Neutrophil (primary cell): ENCODE results near the gene ENOX1.

Experiments
- H3K27ac ChIP-seq: fragments of 200-600 bp; sonication (generic); 2 replicates; pipeline ENCODE4 v1.5.1; 2016; ENCODE audit warnings: mild to moderate bottlenecking, moderate library complexity
- H3K27me3 ChIP-seq: fragments of 200-600 bp; sonication (generic); 2 replicates; pipeline ENCODE4 v1.6.0; 2016; ENCODE audit warnings: mild to moderate bottlenecking
- H3K36me3 ChIP-seq: fragments of 200-600 bp; sonication (generic); 2 replicates; pipeline ENCODE4 v1.5.1; 2017
- H3K4me1 ChIP-seq, 2 experiments: fragments of 200-600 bp in 1 of 2; sonication (generic) in 1 of 2; 1 replicate in 1 of 2; 2 replicates in 1 of 2; pipeline versions ENCODE4 v1.5.1 to v1.6.1; 2013 to 2016; ENCODE audit warnings: low read depth in 1 of 2, low read length in 1 of 2, mild to moderate bottlenecking in 1 of 2, moderate library complexity in 1 of 2; ENCODE audit not compliant: control insufficient read depth in 1 of 2, insufficient read depth in 1 of 2
- H3K4me3 ChIP-seq, 2 experiments: fragments of 200-600 bp in 1 of 2; sonication (generic) in 1 of 2; 1 replicate in 1 of 2; 2 replicates in 1 of 2; pipeline ENCODE4 v1.5.1; 2013 to 2016; ENCODE audit warnings: low read depth in 1 of 2, low read length in 1 of 2, mild to moderate bottlenecking in 1 of 2, moderate library complexity in 1 of 2
- H3K9me3 ChIP-seq: fragments of 200-600 bp; sonication (generic); 2 replicates; pipeline ENCODE4 v1.5.1; 2016
- TF ChIP-seq, protein P1 (sequence below): fragments of 200-600 bp; sonication (generic); IDR thresholded peaks from 2 replicates; pipeline ENCODE4 v1.5.1; 2016; ENCODE audit warnings: antibody characterized with exemption

ENOX1 gene

DNA sequence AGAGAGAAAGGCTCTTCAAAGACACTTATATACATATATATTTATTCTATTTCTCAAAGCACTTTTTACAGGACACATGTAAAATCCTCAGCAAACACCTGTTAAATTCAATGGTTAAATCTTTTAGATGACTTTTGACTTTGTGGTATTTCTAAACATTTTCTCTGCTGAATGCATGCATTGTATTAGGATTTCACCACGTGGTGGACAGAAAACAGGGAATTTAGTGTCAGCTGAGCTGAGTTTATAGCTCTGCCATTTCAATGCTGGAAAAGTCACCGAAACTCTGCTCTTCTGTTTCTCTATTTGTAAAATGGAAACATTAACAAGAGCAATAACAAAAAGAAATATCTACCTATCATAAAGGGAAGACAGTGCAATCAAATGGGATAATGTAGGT lies 375.6 kb downstream of the ENOX1 start:
- Histone ChIP-seq H3K27ac (no peak overlapping the region), H3K4me3 (no peak overlapping the region), H3K27me3 (no peaks in the 10 kb centered on the region), H3K4me1 (no peaks in the 10 kb centered on the region), H3K9me3 (no peaks in the 10 kb centered on the region), H3K36me3 (no peaks in the 10 kb centered on the region)
- TF ChIP-seq, protein P1, sequence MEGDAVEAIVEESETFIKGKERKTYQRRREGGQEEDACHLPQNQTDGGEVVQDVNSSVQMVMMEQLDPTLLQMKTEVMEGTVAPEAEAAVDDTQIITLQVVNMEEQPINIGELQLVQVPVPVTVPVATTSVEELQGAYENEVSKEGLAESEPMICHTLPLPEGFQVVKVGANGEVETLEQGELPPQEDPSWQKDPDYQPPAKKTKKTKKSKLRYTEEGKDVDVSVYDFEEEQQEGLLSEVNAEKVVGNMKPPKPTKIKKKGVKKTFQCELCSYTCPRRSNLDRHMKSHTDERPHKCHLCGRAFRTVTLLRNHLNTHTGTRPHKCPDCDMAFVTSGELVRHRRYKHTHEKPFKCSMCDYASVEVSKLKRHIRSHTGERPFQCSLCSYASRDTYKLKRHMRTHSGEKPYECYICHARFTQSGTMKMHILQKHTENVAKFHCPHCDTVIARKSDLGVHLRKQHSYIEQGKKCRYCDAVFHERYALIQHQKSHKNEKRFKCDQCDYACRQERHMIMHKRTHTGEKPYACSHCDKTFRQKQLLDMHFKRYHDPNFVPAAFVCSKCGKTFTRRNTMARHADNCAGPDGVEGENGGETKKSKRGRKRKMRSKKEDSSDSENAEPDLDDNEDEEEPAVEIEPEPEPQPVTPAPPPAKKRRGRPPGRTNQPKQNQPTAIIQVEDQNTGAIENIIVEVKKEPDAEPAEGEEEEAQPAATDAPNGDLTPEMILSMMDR = no peak

DNA sequence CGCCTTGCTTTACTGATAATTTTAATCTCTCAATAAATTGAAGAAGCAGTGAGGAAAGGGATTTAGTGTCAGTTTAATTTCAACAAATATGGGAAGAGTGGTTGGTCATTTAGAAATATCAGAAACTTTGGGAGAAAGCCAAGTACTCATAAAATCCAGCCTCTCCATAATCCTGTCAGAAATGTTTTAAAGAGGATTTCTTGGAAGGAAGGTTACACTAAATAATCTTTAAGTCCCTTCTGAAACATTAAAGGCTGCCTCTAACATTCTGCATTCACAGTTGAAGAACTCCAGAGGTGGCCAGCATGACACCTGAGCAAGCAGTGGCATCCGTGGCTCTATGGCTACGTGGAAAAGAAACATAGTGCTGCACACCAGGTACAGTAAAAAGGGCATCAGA lies 378.5 kb downstream of the ENOX1 start:
- H3K36me3 ChIP-seq = no peaks in the 10 kb centered on the region
- no peaks in the 10 kb centered on the region for H3K27me3 ChIP-seq
- no peak overlapping the region for H3K4me3 ChIP-seq
- H3K9me3 ChIP-seq = no peaks in the 10 kb centered on the region
- no peak overlapping the region for H3K27ac ChIP-seq
- no peaks in the 10 kb centered on the region for H3K4me1 ChIP-seq
- TF ChIP-seq, protein P1 = no peak

DNA sequence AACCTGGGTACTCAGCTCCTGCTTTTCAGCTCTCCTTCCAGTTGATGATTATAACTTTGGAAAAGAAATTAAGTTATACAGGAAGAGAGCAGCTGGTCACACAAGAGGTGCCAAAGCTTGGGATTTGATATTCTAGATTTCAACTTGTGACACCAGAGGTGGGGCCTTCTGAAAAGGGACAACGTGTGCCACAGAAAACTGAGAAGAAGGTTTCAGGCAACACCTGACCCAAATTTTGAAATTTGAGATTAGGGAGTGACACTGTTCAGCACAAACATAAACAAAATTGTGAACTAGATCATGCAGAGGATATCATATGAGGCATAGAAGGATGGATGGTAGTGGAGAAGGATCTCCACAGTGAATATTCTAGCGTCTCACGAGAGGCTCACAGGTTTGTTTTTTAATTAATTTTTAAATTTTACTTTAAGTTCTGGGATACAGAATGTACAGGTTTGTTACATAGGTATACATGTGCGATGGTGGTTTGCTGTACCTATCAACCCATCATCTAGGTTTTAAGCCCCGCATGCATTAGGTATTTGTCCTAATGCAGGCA lies 379.7 kb downstream of the ENOX1 start:
- TF ChIP-seq, protein P1 = no peak
- H3K9me3 ChIP-seq = no peaks in the 10 kb centered on the region
- no peaks in the 10 kb centered on the region for H3K4me1 ChIP-seq
- no peak overlapping the region for H3K27ac ChIP-seq
- no peaks in the 10 kb centered on the region for H3K36me3 ChIP-seq
- no peaks in the 10 kb centered on the region for H3K27me3 ChIP-seq
- no peak overlapping the region for H3K4me3 ChIP-seq

DNA sequence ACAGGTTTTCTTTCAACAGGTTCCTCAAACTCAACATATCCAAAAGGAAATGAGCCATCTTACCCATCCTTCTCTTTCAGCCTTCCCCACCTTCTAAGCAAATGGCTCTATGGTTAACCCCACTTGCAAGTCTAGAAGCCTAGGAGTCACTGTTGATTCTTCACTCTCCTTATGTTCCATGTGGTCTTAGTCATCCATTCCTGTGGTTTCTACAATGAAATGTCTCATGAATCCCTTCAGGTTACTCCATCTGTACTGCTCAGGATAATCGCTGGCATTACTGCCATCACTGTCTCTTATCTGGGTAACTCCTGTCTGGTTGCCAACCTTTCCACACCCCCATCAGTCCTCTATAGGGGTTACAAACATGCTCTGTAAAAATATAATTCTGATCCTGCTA lies 381.3 kb downstream of the ENOX1 start:
- no peaks in the 10 kb centered on the region for H3K36me3 ChIP-seq
- H3K9me3 ChIP-seq = no peaks in the 10 kb centered on the region
- no peaks in the 10 kb centered on the region for H3K27me3 ChIP-seq
- no peak overlapping the region for H3K4me3 ChIP-seq
- no peak overlapping the region for H3K27ac ChIP-seq
- TF ChIP-seq, protein P1 = no peak
- no peaks in the 10 kb centered on the region for H3K4me1 ChIP-seq

DNA sequence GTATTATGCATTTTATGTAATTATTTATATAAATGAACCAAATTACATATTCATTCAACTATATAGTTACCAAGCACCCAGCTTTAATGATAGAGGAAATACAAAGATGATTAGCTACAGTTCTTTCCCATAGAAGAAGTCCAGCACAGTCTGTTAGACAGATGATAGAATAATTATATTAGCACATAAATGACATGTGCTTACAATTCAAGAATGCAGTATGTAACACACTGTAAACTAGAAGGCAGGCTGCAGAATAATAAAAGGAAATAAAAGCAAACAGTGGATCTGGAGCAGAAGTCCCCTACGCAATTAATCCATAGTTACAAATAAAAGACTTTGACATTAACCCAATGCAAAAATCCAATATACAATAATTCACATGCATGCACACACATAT lies 384.4 kb downstream of the ENOX1 start:
- TF ChIP-seq, protein P1 = no peak
- H3K4me1 ChIP-seq = no peaks in the 10 kb centered on the region
- no peak overlapping the region for H3K27ac ChIP-seq
- no peak overlapping the region for H3K4me3 ChIP-seq
- no peaks in the 10 kb centered on the region for H3K9me3 ChIP-seq
- no peaks in the 10 kb centered on the region for H3K27me3 ChIP-seq
- H3K36me3 ChIP-seq = no peaks in the 10 kb centered on the region

DNA sequence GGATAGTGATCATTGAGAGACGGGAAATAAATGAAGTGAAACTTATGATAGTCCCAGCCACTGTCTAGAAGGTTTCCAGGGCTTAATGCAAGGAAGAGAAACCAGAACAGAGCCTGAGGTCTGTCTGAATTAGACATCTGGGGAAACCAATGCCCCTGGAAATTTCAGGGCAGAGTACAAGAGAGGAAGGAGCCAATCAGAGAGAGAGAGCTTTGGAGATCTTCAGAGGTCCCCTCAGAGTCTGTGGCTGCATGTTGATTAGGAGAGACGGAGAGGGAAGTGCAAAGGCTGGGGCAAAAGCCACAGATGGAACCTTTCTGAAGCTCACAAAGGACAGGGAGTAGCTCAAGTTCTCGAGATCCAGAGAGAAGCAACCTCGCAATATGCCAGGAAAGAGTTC lies 385.4 kb downstream of the ENOX1 start:
- H3K27ac ChIP-seq = no peak overlapping the region
- no peaks in the 10 kb centered on the region for H3K36me3 ChIP-seq
- no peaks in the 10 kb centered on the region for H3K27me3 ChIP-seq
- no peak overlapping the region for H3K4me3 ChIP-seq
- H3K4me1 ChIP-seq = no peaks in the 10 kb centered on the region
- TF ChIP-seq, protein P1 = no peak
- no peaks in the 10 kb centered on the region for H3K9me3 ChIP-seq
